ENCODE measurements around the gene PARP11. TPM values are rescaled to one million over a fixed set of nuclear protein-coding genes. Genes with fewer than 3 reads are reported as not detected.

Gene PARP11
- total RNA-seq, 1 experiment from 2014 or later, result 11.3 TPM

DNA sequence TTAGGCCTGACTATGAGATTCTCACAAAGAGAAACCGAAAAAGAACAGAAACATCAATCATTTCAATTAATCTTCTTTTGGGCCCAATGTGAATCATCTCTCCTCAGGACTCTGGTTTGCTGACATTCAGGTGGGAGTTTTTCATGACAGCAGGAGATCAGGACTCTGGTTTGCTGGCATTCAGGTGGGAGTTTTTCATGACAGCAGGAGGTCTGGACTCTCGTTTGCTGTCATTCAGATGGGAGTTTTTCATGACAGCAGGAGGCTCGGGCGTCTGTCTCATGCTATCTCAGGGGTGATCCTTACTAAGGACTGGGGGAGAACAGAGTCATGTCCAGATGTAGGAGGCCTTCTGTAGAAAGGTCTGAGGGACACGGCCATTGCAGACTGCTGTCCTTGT lies 40.1 kb upstream of the PARP11 start:
- Histone ChIP-seq H3K14ac (ENCODE audit: insufficient read depth, low read length) (no peak overlapping the region), H3K4ac (ENCODE audit: low read depth, low read length) (no peak overlapping the region), H3K9ac (ENCODE audit: extremely low read depth, insufficient read length, low read length) (no peak overlapping the region), H2BK15ac (ENCODE audit: low read depth, low read length) (no peak overlapping the region), H2AK5ac (ENCODE audit: insufficient read length, low read length) (no peak overlapping the region), H4K20me1 (ENCODE audit: control insufficient read depth, insufficient read depth, insufficient read length) (no peaks in the 10 kb centered on the region), H3K27ac (ENCODE audit: insufficient read length, low read depth, low read length) (no peak overlapping the region), H3T11ph (ENCODE audit: low read length) (no peak overlapping the region), H3K4me1 (ENCODE audit: insufficient read depth, low read length) (no peaks in the 10 kb centered on the region; the same call in 1 of the 2 replicates), H3K79me1 (ENCODE audit: insufficient read depth, low read depth, low read length, poor library complexity, severe bottlenecking) (no peaks in the 10 kb centered on the region), H2BK20ac (ENCODE audit: low read depth, low read length, poor library complexity, severe bottlenecking) (no peak overlapping the region), H4K8ac (replicated peaks; ENCODE audit: insufficient read length, low read depth, low read length) (no peak overlapping the region), H2BK5ac (ENCODE audit: insufficient read length, low read length) (no peak overlapping the region), H2BK12ac (ENCODE audit: insufficient read length, low read depth, low read length) (no peak overlapping the region), H3K9me3 (ENCODE audit: control insufficient read depth, low read depth, low read length) (no peaks in the 10 kb centered on the region), H3K79me2 (ENCODE audit: insufficient read depth, low read length) (no peaks in the 10 kb centered on the region), H3K18ac (ENCODE audit: insufficient read length, low read depth, low read length) (no peak overlapping the region), H3K56ac (ENCODE audit: insufficient read length, low read depth, low read length) (no peak overlapping the region), H3K23me2 (ENCODE audit: insufficient read length, low read depth, low read length, poor library complexity, severe bottlenecking) (no peaks in the 10 kb centered on the region), H4K5ac (ENCODE audit: insufficient read length, low read depth, low read length) (no peak overlapping the region), H4K91ac (ENCODE audit: insufficient read length, low read depth, low read length) (no peak overlapping the region), H2AFZ (ENCODE audit: low read length) (no peak overlapping the region), H3K23ac (ENCODE audit: insufficient read length, low read depth, low read length) (no peak overlapping the region), H2BK120ac (ENCODE audit: low read depth, low read length, poor library complexity, severe bottlenecking) (no peak overlapping the region), H3K4me2 (ENCODE audit: insufficient read depth, insufficient read length, low read length) (no peak overlapping the region), H3K27me3 (ENCODE audit: insufficient read depth, low read length) (no peaks in the 10 kb centered on the region; the same call in 1 of the 2 replicates)
- Mint-ChIP-seq H3K27me3 (ENCODE audit: low read depth) (peaks cover 18% of the 10 kb centered on the region), H3K27ac (no peak overlapping the region), H3K4me1 (peaks cover 13 to 18% of the 10 kb centered on the region in 2 experiments), H3K36me3 (ENCODE audit: insufficient read depth in 1 of 3, low read depth in 3 of 3) (peaks cover 11 to 17% (median 14%) of the 10 kb centered on the region in 3 experiments), H3K9me3 (peaks cover 14 to 20% of the 10 kb centered on the region in 2 experiments), H3K4me3 (no peak overlapping the region)
- no peak for TF ChIP-seq CTCF (conservative IDR thresholded peaks at IDR 0.05)
- DNase-seq, result no peak
- no CpG with 5 or more reads among the region's 5 CpGs for WGBS (ENCODE audit: extremely low coverage, insufficient read length, low lambda C conversion rate)

Measured in H9 (cell line).